Measurements from ENCODE around the gene HENMT1.

DNA sequence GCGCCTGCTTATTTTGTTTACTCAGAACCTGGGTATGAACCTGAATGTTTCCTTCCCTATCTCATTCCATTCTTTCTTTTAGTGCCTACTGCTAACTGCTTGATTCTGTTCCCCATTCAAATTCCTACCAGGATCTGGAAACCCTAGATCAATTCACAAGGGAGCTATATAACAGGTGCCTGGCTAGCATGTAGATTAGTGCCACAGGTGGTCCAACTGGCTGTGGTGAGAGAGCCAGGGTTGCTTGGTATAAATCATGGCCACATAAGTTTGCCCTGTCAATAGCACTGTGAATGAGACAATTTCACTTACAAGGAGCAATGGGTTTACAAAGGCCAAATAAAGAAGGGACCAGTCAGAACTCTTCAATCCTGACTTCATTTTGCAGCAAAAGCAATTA is 24.6 kb upstream of the HENMT1 start:
- TF ChIP-seq, protein P1, sequence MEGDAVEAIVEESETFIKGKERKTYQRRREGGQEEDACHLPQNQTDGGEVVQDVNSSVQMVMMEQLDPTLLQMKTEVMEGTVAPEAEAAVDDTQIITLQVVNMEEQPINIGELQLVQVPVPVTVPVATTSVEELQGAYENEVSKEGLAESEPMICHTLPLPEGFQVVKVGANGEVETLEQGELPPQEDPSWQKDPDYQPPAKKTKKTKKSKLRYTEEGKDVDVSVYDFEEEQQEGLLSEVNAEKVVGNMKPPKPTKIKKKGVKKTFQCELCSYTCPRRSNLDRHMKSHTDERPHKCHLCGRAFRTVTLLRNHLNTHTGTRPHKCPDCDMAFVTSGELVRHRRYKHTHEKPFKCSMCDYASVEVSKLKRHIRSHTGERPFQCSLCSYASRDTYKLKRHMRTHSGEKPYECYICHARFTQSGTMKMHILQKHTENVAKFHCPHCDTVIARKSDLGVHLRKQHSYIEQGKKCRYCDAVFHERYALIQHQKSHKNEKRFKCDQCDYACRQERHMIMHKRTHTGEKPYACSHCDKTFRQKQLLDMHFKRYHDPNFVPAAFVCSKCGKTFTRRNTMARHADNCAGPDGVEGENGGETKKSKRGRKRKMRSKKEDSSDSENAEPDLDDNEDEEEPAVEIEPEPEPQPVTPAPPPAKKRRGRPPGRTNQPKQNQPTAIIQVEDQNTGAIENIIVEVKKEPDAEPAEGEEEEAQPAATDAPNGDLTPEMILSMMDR (IDR thresholded peaks at IDR 0.05), result no peak
- no peak for TF ChIP-seq JUND (IDR thresholded peaks at IDR 0.05)
- no peak for TF ChIP-seq TAF1 (IDR thresholded peaks at IDR 0.05; ENCODE audit: borderline replicate concordance, low read depth, low read length)
